ENCODE measurements around the gene TRMT2B. TPM values are rescaled to one million over a fixed set of nuclear protein-coding genes. Genes with fewer than 3 reads are reported as not detected.
A peak's percentile ranks its signal among the peaks of the same experiment; 100 is the strongest.

TRMT2B gene
- total RNA-seq (2022), result 23.6 and 28.1 TPM in 2 replicates
- Bru-seq, nascent RNA, result percentile 61 among the genes with signal in this experiment
- BruChase-seq, experiment 1, labeled RNA remaining after a 2-hour chase, result percentile 75 among the genes with signal in this experiment
- percentile 79 among the genes with signal in this experiment for BruChase-seq, experiment 2, labeled RNA remaining after a 6-hour chase
- long read RNA-seq, partial matches to known transcripts, result 4 of 40 reads
- long read RNA-seq, other reads (novel, unspliced or antisense), result 33 of 40 reads

- no peaks in the 10 kb centered on the region for H3K4me1 ChIP-seq
- ChIA-PET CTCF (no interaction called here), POLR2A (no interaction called here)
- intact Hi-C loops (cut with micrococcal nuclease; ENCODE audit: unreplicated experiment), result loop anchor here (2.0 to 10.0 kb wide), 2 partner anchors 45 to 127 kb away; partner anchors contain the start of gene XKRX
- peak within 1 kb of the TSS; percentile 67 for H3K4me3 ChIP-seq (ENCODE audit: low read depth, low read length)
- no TSS peak for BruUV-seq (replicated peaks)
- DNase-seq, result peak; percentile 78 to 80
- Mint-ChIP-seq H3K4me1 (ENCODE audit: low read depth, unreplicated experiment) (peaks cover 1% of the 10 kb centered on the region), H3K27me3 (ENCODE audit: insufficient read depth, unreplicated experiment) (no peaks in the 10 kb centered on the region), H3K36me3 (ENCODE audit: insufficient read depth, unreplicated experiment) (peaks cover 7% of the 10 kb centered on the region), H3K27ac (ENCODE audit: unreplicated experiment) (peak within 1 kb of the TSS; percentile 94), H3K9me3 (ENCODE audit: unreplicated experiment) (peaks cover 2% of the 10 kb centered on the region), H3K4me3 (ENCODE audit: unreplicated experiment) (peak within 1 kb of the TSS; percentile 87)
- no peaks in the 10 kb centered on the region for H3K9me3 ChIP-seq
- no peaks in the 10 kb centered on the region for H3K36me3 ChIP-seq (ENCODE audit: control insufficient read depth, insufficient read depth, low read length)
- H3K27me3 ChIP-seq (replicated peaks; ENCODE audit: control insufficient read depth, insufficient read depth, low read length), result no peaks in the 10 kb centered on the region
- TF ChIP-seq CTCF (IDR thresholded peaks at IDR 0.05; ENCODE audit: insufficient read depth in 1 of 2, low read depth in 1 of 2, low read length in 1 of 2, severe bottlenecking in 1 of 2, unreplicated experiment in 1 of 2), result no peak
Observed at GRCh38 chrX:101051549-101052302, at the start of gene TRMT2B. TRMT2B (minus strand) TSS chrX:101052111; CDS start chrX:101042289, 9,822 bp downstream.

- H3K27ac Mint-ChIP-seq (ENCODE audit: unreplicated experiment), result peak within 1 kb of the TSS; percentile 82
- Histone ChIP-seq H3K4me3 (ENCODE audit: low read depth, low read length) (peak within 1 kb of the TSS; percentile 63), H3K9me3 (no peaks in the 10 kb centered on the region), H3K36me3 (ENCODE audit: control insufficient read depth, insufficient read depth, low read length) (no peaks in the 10 kb centered on the region), H3K4me1 (no peaks in the 10 kb centered on the region), H3K27me3 (replicated peaks; ENCODE audit: control insufficient read depth, insufficient read depth, low read length) (no peaks in the 10 kb centered on the region)
- DNase-seq, result peak; percentile 94 to 95
- CTCF ChIA-PET, result interaction anchor here (0.5 to 1.2 kb wide), 2 partner anchors 11 to 169 kb away, joined by 3 to 4 read pairs; partner anchors contain the start of gene XKRX
- intact Hi-C loops (cut with micrococcal nuclease; ENCODE audit: unreplicated experiment), result loop anchor here (1.0 to 10.0 kb wide), 4 partner anchors 47 to 203 kb away; no protein-coding TSS in a partner anchor
- peaks cover 14% of the 10 kb centered on the region for H3K36me3 Mint-ChIP-seq (ENCODE audit: insufficient read depth, unreplicated experiment)
- H3K4me3 Mint-ChIP-seq (ENCODE audit: unreplicated experiment), result peak within 1 kb of the TSS; percentile 86
- no peaks in the 10 kb centered on the region for H3K9me3 Mint-ChIP-seq (ENCODE audit: unreplicated experiment)
- no peaks in the 10 kb centered on the region for H3K27me3 Mint-ChIP-seq (ENCODE audit: insufficient read depth, unreplicated experiment)
- BruUV-seq (replicated peaks), result no TSS peak
- TF ChIP-seq CTCF (IDR thresholded peaks at IDR 0.05; ENCODE audit: insufficient read depth in 1 of 2, low read depth in 1 of 2, low read length in 1 of 2, severe bottlenecking in 1 of 2, unreplicated experiment in 1 of 2), result no peak
- peaks cover 17% of the 10 kb centered on the region for H3K4me1 Mint-ChIP-seq (ENCODE audit: low read depth, unreplicated experiment)
- POLR2A ChIA-PET, result interaction anchor here (0.8 to 1.2 kb wide), 3 partner anchors 32 to 223 kb away, joined by 3 to 7 read pairs (median 5); partner anchors contain the start of genes NOX1 and XKRX
Observed at GRCh38 chrX:101097546-101098453, 45.9 kb upstream of the TRMT2B start, which contains the start of gene CENPI. CENPI (plus strand) TSS chrX:101098204; CDS start chrX:101101071, 2,867 bp downstream.
